GM10266 (cell line): ENCODE measurements around the gene MAPRE3.

Experiments used
- DNase-seq: peaks from one replicate; pipeline ENCODE4 v3.0.0; 2012; ENCODE audit errors: extremely low spot score
- CTCF ChIP-seq: IDR thresholded peaks from 2 replicates; pipeline ENCODE4 v1.5.1; 2012; ENCODE audit warnings: mild to moderate bottlenecking, low read depth; ENCODE audit not compliant: control insufficient read depth, insufficient read depth; ENCODE audit errors: missing control alignments

MAPRE3 gene

GRCh38 chr2:26983746-26984145 lies 13.3 kb downstream of the MAPRE3 start:
- no peak for DNase-seq
- TF ChIP-seq CTCF = no peak

DNA sequence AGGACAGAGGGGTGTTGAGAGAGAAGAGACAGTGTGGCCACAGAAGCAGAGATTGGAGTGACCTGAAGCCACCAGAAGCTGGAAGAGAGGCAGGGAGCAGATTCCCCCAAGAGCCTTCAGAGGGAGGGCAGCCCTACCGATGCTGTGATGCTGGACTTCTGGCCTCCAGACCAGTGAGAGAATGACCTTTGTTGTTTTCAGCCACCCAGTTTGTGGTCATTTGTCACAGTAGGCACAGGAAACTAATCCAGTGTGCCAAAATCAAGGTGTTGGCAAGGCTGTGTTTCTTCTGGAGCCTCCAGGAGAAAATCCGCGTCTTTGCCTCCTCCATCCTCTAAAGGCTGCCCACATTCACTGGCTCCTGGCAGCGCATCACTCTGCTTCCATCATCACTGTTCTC lies 15.4 kb downstream of the MAPRE3 start:
- DNase-seq = no peak
- no peak for TF ChIP-seq CTCF

- no peak for TF ChIP-seq CTCF
- no peak for DNase-seq
Observed at GRCh38 chr2:26986576-26986975, 16.1 kb downstream of the MAPRE3 start.

- no peak for TF ChIP-seq CTCF
- no peak for DNase-seq
Observed at GRCh38 chr2:26988058-26988860, 17.8 kb downstream of the MAPRE3 start.

GRCh38 chr2:26989156-26989555 lies 18.7 kb downstream of the MAPRE3 start:
- TF ChIP-seq CTCF = no peak
- DNase-seq = no peak

- TF ChIP-seq CTCF = no peak
- no peak for DNase-seq
Observed at GRCh38 chr2:26991717-26992116, 21.3 kb downstream of the MAPRE3 start.

GRCh38 chr2:26993768-26994167 lies 23.3 kb downstream of the MAPRE3 start:
- no peak for DNase-seq
- no peak for TF ChIP-seq CTCF
